A673 (cell line): Measurements from ENCODE around the gene CLSTN1.

ENCODE experiments used
- CTCF ChIP-seq: fragments of 300-800, 200-600 bp; sonication (generic); conservative IDR thresholded peaks from 2 replicates; pipeline ENCODE4 v1.5.1; 2017; ENCODE audit warnings: low read depth, mild to moderate bottlenecking, antibody characterized with exemption, low read length, moderate library complexity, mixed read lengths
- EZH2 ChIP-seq: fragments of 200-600 bp; sonication (generic); IDR thresholded peaks from 2 replicates; pipeline ENCODE4 v1.6.1; 2017; ENCODE audit warnings: borderline replicate concordance, low read depth, mild to moderate bottlenecking, mixed read lengths, antibody characterized with exemption, low read length; ENCODE audit not compliant: poor library complexity, severe bottlenecking

- no peak for TF ChIP-seq CTCF
- no peak for TF ChIP-seq EZH2
Measured at GRCh38 chr1:9840176-9840575, 16.4 kb upstream of the CLSTN1 start.
